Esophagus muscularis mucosa (tissue), 4 donors: Measurements from ENCODE around the gene MNAT1.

Source experiments
- CTCF ChIP-seq, 3 experiments: fragments of 200-600 bp in 2 of 3; fragments of 450-650 bp in 1 of 3; sonication (generic) in 2 of 3; IDR thresholded peaks; one replicate each; pipeline ENCODE4 v1.5.1; 2017 to 2019; ENCODE audit warnings: antibody characterized with exemption in 3 of 3, mild to moderate bottlenecking in 2 of 3, moderate library complexity in 1 of 3
- EP300 ChIP-seq: sonication (generic); formaldehyde crosslinking; IDR thresholded peaks from one replicate; pipeline ENCODE4 v1.6.1; 2017; ENCODE audit warnings: antibody characterized with exemption
- POLR2A ChIP-seq: fragments of 450-650 bp; IDR thresholded peaks from one replicate; pipeline ENCODE4 v1.6.1; 2017; ENCODE audit warnings: antibody characterized with exemption, moderate library complexity, mild to moderate bottlenecking, low read depth
- POLR2AphosphoS5 ChIP-seq, 2 donors: sonication (generic); formaldehyde crosslinking; IDR thresholded peaks; one replicate each; pipeline ENCODE4 v1.6.1; 2017; ENCODE audit warnings: antibody characterized with exemption in 2 of 2

DNA sequence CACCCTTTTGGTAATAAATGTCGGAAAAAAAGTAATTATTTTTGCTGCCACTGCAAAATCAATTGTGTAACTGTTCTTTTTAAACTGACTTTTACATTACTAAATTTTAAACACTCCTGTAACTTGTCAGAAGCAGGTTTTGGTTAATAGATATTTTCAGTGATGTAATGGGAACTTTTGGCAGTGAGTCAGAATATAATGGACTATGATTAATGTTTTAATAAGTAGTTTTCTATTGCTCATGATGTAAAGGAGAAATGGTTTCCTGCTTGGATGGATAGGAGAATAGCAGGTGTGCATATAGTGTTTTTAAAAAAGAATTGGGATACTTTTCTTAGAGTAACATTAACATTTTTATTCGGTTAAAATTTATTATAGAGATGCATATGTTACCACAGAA, 187.5 kb downstream of the MNAT1 start:
- TF ChIP-seq POLR2A, result no peak
- no peak for TF ChIP-seq POLR2AphosphoS5 (IDR thresholded peaks at IDR 0.05)
- no peak for TF ChIP-seq CTCF (IDR thresholded peaks at IDR 0.05)
- TF ChIP-seq EP300, result no peak
